Umbilical cord (tissue), 2 donors: ENCODE results near the gene ADCY7. TPM values are rescaled to one million over a fixed set of nuclear protein-coding genes. Genes with fewer than 3 reads are reported as not detected.
"Not testable (repeated sequence)": the region's sequence is repeated elsewhere in the genome, so short reads cannot be mapped to it uniquely, and the experiment has no call there.

Experiments
- DNase-seq: peaks from one replicate; pipeline ENCODE4 v3.0.0-alpha.2; 2015; ENCODE audit warnings: low spot score
- total RNA-seq: library from RNA; depleted of rRNA; stranded (reverse); fragments of >200 nt; gene quantifications from one replicate; pipeline ENCODE4 v1.2.3, GENCODE V29; 2014; ENCODE audit warnings: low replicate concordance; ENCODE audit not compliant: insufficient read depth

ADCY7 gene
- total RNA-seq, 1 donor from 2014 or later, result 29.4 TPM

GRCh38 chr16:50335196-50335958 lies 69.0 kb downstream of the ADCY7 start:
- no peak for DNase-seq

GRCh38 chr16:50336884-50337283 lies 70.5 kb downstream of the ADCY7 start:
- DNase-seq, result no peak

- peak; percentile 21 for DNase-seq
These were observed 72.2 kb downstream of the ADCY7 start for GRCh38 chr16:50338371-50339231.

GRCh38 chr16:50340578-50340977 lies 74.2 kb downstream of the ADCY7 start:
- DNase-seq, result no peak

- DNase-seq, result not testable (repeated sequence)
These were observed 77.2 kb downstream of the ADCY7 start for GRCh38 chr16:50343566-50343965.

- not testable (repeated sequence) for DNase-seq
These were observed 78.9 kb downstream of the ADCY7 start for GRCh38 chr16:50345210-50345609.

GRCh38 chr16:50351116-50351515 lies 84.8 kb downstream of the ADCY7 start:
- no peak for DNase-seq

- DNase-seq, result no peak
These were observed 85.6 kb downstream of the ADCY7 start for GRCh38 chr16:50351952-50352351.

GRCh38 chr16:50354082-50354481 lies 87.7 kb downstream of the ADCY7 start:
- DNase-seq, result no peak

- DNase-seq, result no peak
These were observed 88.5 kb downstream of the ADCY7 start for GRCh38 chr16:50354629-50355456.

- no peak for DNase-seq
These were observed 93.3 kb downstream of the ADCY7 start for GRCh38 chr16:50359626-50360025.

- DNase-seq, result no peak
These were observed 93.9 kb downstream of the ADCY7 start for GRCh38 chr16:50360033-50360778.

- DNase-seq, result no peak
These were observed 94.4 kb downstream of the ADCY7 start for GRCh38 chr16:50360779-50361178.

GRCh38 chr16:50363656-50364055 lies 97.3 kb downstream of the ADCY7 start:
- no peak for DNase-seq

- DNase-seq, result no peak
These were observed 99.6 kb downstream of the ADCY7 start for GRCh38 chr16:50365791-50366575.

Other genes starting within 250 kb of the ADCY7 start
- gene CNEP1R1, start 241.3 kb upstream of the ADCY7 start, total RNA-seq, result 38.3 TPM
- gene HEATR3, start 200.6 kb upstream of the ADCY7 start, total RNA-seq, result 34.4 TPM
- 20.7 TPM for gene TENT4B, start 113.2 kb upstream of the ADCY7 start, total RNA-seq
- gene BRD7, start 102.4 kb downstream of the ADCY7 start, total RNA-seq, result 61.6 TPM